Activated CD8-positive, alpha-beta memory T cell treated with anti-CD3 and anti-CD28 coated beads for 4 hours (primary cell): ENCODE measurements around the gene TEX264.
"Not testable (repeated sequence)": the region's sequence is repeated elsewhere in the genome, so short reads cannot be mapped to it uniquely, and the experiment has no call there.

ENCODE experiments used
- DNase-seq, 2 donors: peaks; one replicate each; pipeline ENCODE4 v3.0.0-alpha.2; 2020; ENCODE audit warnings: low read depth in 2 of 2

Gene TEX264

DNA sequence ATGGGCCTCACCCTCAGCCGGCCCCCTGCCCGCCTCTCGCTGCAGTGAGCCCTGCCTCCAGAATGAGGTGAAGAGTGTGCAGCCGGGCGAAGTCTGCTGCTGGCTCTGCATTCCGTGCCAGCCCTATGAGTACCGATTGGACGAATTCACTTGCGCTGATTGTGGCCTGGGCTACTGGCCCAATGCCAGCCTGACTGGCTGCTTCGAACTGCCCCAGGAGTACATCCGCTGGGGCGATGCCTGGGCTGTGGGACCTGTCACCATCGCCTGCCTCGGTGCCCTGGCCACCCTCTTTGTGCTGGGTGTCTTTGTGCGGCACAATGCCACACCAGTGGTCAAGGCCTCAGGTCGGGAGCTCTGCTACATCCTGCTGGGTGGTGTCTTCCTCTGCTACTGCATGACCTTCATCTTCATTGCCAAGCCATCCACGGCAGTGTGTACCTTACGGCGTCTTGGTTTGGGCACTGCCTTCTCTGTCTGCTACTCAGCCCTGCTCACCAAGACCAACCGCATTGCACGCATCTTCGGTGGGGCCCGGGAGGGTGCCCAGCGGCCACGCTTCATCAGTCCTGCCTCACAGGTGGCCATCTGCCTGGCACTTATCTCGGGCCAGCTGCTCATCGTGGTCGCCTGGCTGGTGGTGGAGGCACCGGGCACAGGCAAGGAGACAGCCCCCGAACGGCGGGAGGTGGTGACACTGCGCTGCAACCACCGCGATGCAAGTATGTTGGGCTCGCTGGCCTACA lies 44.4 kb downstream of the TEX264 start:
- no peak for DNase-seq

DNA sequence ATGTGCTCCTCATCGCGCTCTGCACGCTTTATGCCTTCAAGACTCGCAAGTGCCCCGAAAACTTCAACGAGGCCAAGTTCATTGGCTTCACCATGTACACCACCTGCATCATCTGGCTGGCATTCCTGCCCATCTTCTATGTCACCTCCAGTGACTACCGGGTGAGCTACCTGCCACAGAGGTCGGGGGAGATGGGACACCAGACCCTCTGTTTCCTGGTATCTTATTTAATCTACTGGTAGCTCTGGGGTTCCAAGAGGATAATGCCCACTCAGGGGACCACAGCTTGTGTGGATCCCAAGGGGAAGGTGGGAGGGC lies 44.9 kb downstream of the TEX264 start:
- DNase-seq: no peak

DNA sequence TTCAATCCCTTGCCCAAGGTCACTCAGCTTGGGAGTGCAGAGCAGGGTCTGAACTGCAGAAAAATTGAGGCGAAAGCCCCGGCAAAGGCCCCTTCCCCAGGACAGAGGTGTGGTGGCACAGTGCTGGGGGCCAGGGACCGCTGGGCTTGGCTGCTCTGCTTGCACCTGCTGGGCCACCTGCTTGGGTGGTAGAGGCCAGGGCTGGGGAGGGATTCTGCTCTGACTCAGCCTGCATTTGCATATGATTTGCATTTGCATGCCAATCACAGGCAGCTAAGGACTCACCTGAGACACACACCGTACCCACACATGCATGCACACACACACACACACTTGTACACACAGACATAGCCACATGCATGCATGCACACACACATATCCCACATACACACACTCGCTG lies 45.8 kb downstream of the TEX264 start:
- DNase-seq: no peak

- DNase-seq: no peak
These were observed 46.4 kb downstream of the TEX264 start for GRCh38 chr3:51717446-51717845.

DNA sequence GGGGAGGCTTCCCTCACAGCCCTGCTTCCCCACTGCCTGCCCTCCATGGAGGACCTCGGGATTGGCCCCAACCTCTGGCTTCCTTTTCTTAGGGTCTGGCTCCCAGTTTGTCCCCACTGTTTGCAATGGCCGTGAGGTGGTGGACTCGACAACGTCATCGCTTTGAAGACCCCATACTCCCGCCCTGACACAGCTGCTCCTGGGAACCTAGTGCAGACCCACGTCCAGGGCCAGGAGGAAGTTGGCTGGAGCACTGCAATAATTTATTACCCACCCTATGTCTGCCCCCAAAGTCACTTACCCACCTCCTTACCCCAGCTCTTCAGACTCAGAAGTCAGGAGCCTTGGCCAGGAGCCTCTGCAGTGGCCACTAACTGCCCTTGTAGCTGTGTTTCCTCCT lies 46.9 kb downstream of the TEX264 start:
- DNase-seq: no peak

DNA sequence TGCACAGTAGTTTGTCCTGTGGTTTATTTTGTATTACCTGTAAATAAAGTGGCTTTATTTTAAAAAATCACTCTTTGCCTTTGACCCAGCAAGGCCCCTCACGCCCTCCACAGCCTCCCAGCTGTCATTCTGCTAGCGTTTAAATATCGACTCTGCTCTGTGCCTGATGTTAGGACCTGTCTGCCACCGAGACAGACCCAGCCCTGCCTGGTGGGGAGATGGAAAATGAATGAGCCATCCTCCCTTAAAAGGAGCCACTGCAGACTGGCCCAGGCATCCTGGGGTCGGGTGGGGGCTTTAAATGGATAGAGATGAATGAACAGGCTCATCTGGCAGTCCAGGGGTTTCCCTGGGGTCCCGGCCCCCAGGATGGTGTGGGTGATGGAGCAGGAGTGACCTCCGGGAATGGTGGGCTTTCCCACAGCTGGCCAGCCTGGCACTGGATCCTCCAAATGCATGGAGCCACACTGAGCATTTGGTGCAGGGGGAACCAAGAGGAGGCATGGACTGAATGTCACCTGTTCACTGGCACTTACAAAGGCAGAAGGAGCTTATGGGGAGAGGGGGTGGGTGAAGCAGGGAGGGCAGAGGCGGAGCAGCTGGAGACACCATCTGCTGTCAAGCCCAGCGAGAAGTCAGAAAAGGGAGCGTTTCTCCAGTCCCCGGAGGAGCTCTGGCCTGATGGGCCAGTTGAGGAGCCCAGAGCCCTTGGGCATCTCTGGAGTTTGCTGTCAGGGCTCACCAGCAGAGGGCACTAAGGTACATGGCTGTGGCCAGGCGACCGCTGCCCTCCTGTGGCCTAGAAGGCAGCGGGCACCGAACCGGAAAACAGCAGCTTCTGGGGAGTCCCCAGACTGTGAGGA lies 47.7 kb downstream of the TEX264 start:
- DNase-seq: no peak

- DNase-seq: no peak
These were observed 48.5 kb downstream of the TEX264 start for GRCh38 chr3:51719410-51720025.

- no peak for DNase-seq
These were observed 49.4 kb downstream of the TEX264 start for GRCh38 chr3:51720292-51721061.

- no peak for DNase-seq
These were observed 50.2 kb downstream of the TEX264 start for GRCh38 chr3:51721062-51721745.

DNA sequence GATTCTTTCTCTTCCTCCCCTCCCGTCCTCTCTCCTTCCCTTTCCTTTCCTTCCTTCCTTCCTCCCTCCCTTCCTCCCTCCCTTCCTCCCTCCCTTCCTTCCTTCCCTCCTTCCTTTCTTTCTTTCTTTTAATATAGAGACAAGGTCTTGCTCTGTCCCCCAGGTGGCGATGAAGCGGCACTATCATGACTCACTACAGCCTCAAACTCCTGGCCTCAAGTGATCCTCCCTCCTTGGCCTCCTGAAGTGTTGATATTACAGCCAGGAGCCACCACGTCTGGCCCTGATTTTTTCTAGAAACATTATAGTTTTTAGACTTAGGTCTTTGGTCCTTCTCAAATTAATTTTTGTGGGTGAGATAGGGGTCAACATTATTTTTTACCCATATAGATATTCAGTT lies 51.3 kb downstream of the TEX264 start:
- no peak for DNase-seq

DNA sequence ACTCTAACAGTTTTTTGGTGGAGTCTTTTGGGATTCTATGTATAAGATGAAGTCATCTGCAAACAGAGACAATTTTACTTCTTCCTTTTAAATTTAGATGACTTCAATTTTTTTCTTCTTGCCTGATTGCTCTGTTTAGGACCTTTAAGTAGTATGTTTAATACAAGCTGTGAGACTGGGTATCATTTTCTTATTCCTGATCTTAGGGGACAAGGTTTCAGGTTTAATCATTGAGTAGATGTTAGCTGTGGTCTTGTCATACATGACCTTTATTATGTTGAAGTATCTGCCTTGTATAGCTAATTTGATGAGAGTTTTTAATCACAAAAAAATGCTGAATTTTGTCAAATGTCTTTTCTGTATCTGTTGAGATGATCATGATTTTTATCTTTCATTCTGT lies 56.4 kb downstream of the TEX264 start:
- DNase-seq: no peak

DNA sequence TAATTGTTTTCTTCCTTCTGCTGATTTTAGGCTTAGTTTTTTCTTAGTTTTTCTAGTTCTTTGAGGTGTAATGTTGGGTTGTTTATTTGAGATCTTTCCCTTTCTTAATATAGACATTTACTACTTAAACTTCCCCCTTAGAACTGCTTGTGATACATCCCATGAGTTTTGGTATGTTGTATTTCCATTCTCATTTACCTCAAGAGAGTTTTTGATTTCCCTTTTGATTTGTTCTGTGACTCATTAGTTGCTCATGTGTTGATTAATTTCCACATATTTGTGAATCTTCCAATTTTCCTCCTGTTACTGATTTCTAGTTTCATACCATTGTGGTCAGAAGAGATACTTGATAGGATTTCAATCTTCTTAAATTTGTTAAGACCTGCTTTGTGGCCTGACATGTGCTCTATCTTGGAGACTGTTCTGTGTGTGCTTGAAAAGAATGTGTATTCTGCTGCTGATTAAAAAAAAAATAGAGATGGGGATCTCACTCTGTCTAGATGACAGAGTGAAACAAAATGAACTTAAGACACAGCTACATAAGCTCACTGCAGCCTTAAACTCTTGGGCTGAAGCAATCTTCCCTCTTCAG lies 58.1 kb downstream of the TEX264 start:
- no peak for DNase-seq

- no peak for DNase-seq
These were observed 63.0 kb downstream of the TEX264 start for GRCh38 chr3:51733859-51734571.

DNA sequence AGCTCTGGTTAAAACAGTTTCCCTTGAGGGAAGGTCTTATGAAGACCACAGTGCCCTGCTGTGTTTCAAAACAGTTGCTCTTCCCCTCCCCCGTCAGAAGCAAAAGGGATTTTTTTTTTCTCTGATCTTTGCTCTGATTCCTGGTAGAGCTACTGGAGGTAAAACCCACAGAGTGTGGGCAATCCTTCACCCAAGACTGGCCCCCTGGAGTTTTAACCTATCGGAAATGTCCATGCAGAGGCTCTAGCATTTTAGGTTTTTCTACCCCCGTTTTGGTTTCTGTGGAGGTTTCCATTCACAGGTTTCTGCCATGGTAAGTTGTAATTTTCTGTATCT lies 63.5 kb downstream of the TEX264 start:
- DNase-seq: no peak

- DNase-seq: no peak
These were observed 64.0 kb downstream of the TEX264 start for GRCh38 chr3:51735039-51735438.

DNA sequence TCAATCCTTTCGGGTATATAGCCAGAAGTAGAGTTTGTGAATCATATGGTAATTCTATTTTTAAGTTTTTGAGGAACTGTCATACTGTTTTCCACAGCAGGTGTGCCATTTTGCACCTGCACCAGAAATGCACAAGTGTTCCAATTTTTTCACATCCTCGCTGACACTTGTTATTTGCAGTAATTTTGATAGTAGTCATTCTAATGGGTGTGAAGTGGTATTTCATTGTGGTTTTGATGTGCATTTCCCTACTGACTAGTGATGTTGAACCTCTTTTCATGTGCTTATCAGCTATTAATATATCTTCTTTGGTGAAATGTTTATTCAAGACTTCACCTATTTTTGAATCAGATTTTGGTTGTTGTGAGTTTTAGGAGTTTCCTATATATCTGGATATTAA lies 64.9 kb downstream of the TEX264 start:
- no peak for DNase-seq

DNA sequence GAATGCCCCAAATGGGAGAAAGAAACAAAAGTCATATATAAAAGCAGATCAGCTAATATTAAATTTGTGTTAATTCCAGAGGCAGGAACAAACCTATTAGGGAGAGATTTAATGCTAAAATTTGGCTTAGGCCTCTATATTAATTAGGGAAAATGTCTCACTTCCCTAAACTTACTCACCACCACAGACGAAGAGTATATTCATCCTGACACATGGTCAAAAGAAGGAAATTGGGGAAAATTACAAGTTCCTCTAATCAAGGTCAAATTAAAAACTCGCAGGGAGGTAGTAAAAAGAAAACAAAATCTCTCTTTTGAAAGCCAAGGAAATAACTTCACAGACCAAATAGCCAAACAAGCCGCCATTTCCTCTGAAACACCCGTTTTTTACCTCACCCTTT lies 68.1 kb downstream of the TEX264 start:
- DNase-seq: no peak

DNA sequence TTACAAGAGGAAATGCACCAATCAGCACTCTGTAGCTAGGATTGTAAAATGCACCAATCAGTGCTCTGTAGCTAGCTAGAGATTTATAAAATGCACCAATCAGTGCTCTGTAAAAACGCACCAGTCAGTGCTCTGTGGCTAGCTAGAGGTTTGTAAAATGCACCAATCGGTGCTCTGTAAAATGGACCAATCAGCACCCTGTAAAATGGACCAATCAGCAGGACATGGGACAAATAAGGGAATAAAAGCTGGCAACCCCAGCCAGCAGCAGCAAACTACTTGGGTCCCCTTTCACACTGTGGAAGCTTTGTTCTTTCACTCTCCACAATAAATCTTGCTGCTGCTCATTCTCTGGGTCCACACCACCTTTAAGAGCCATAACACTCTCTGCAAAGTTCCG lies 71.3 kb downstream of the TEX264 start:
- DNase-seq: not testable (repeated sequence)

- DNase-seq: not testable (repeated sequence)
These were observed 71.9 kb downstream of the TEX264 start for GRCh38 chr3:51742978-51743377.

GRCh38 chr3:51747840-51748239 lies 76.8 kb downstream of the TEX264 start:
- DNase-seq: no peak

DNA sequence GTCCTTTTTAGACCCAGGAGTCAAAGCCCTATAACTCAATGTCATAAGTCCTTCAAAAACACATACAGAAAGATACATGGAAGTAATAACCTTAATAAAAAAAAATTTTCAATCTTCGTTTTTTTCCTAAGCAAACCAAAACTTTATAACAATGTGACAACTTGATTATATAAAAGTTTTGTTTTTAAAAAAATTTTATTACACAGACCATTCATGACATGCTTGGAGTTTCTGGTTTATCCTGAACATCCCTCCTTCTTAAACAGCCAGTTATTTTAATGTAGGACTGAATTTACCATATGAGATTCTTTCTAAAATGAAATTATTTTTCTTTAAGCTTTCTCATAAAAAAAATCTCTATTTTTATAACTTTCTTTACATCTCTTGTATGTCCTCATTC lies 77.3 kb downstream of the TEX264 start:
- DNase-seq: no peak
